B cell (primary cell): ENCODE measurements around the gene GTF3C6. TPM values are rescaled to one million over a fixed set of nuclear protein-coding genes. Genes with fewer than 3 reads are reported as not detected.

ENCODE experiments used
- ATAC-seq: fragments of 200-7000 bp; cut with Tn5 transposase; one replicate; pipeline ENCODE4 v1.10.0; 2021; ENCODE audit warnings: low read depth, mild to moderate bottlenecking, moderate number of reproducible peaks, moderate library complexity
- CTCF ChIA-PET: fragments of 350-600 bp; sonication (Branson Sonifier 250); formaldehyde crosslinking; loops from one replicate; lab custom pipeline; 2021; ENCODE audit warnings: antibody characterized with exemption, inconsistent platforms; lab: Charles Lee
- POLR2A ChIA-PET: fragments of 350-600 bp; sonication (Branson Sonifier 250); formaldehyde crosslinking; loops from one replicate; lab custom pipeline; 2021; ENCODE audit warnings: antibody characterized with exemption; lab: Charles Lee
- DNase-seq: peaks from one replicate; pipeline ENCODE4 v3.0.0; 2013
- H2AFZ ChIP-seq: 2 replicates; pipeline ENCODE4 v1.6.1; 2012; ENCODE audit warnings: mild to moderate bottlenecking, low read depth, low read length; ENCODE audit not compliant: insufficient read depth, poor library complexity, severe bottlenecking
- H3K27ac ChIP-seq, 2 donors: 1 replicate in 1 of 2; 2 replicates in 1 of 2; pipeline ENCODE4 v1.5.1; 2012 to 2013; ENCODE audit warnings: low read length in 2 of 2, mild to moderate bottlenecking in 2 of 2, moderate library complexity in 1 of 2
- H3K27me3 ChIP-seq, 4 experiments: fragments of 200-600 bp in 1 of 4; sonication (generic) in 1 of 4; replicated peaks in 1 of 4; 1 replicate in 2 of 4; 2 replicates in 2 of 4; pipeline versions ENCODE4 v1.6.1 to v1.7.0; 2013 to 2016; ENCODE audit warnings: low read length in 3 of 4, mild to moderate bottlenecking in 2 of 4, mixed read lengths in 1 of 4, moderate library complexity in 1 of 4; ENCODE audit not compliant: insufficient read depth in 4 of 4, control insufficient read depth in 3 of 4; ENCODE audit errors: control extremely low read depth in 1 of 4
- H3K36me3 ChIP-seq, 2 experiments: replicated peaks in 1 of 2; 1 replicate in 1 of 2; 2 replicates in 1 of 2; pipeline versions ENCODE4 v1.6.1 to v1.7.1; 2013; ENCODE audit warnings: low read length in 1 of 2; ENCODE audit not compliant: insufficient read depth in 2 of 2, control insufficient read depth in 1 of 2; ENCODE audit errors: control extremely low read depth in 1 of 2, extremely low read depth in 1 of 2
- H3K4me1 ChIP-seq, 2 donors: fragments of 200-600 bp in 1 of 2; sonication (generic) in 1 of 2; 1 replicate in 1 of 2; 2 replicates in 1 of 2; pipeline versions ENCODE4 v1.5.1 to v1.6.1; 2013 to 2017; ENCODE audit warnings: low read length in 2 of 2; ENCODE audit not compliant: control insufficient read depth in 2 of 2, insufficient read depth in 2 of 2
- H3K4me2 ChIP-seq: replicated peaks from 2 replicates; pipeline ENCODE3; 2012; ENCODE audit warnings: mild to moderate bottlenecking, low read depth, low read length; ENCODE audit not compliant: poor library complexity, severe bottlenecking
- H3K4me3 ChIP-seq, 5 experiments: fragments of 200-600 bp in 1 of 5; sonication (generic) in 1 of 5; 1 replicate in 3 of 5; 2 replicates in 2 of 5; pipeline versions ENCODE4 v1.5.1 to v1.7.0; 2011 to 2016; ENCODE audit warnings: low read length in 4 of 5, mild to moderate bottlenecking in 4 of 5, low read depth in 2 of 5, control low read depth in 1 of 5, moderate library complexity in 1 of 5; ENCODE audit not compliant: insufficient read depth in 1 of 5; ENCODE audit errors: control extremely low read depth in 1 of 5, extremely low read depth in 1 of 5
- H3K79me2 ChIP-seq: fragments of 200-600 bp; sonication (generic); one replicate; pipeline ENCODE4 v1.6.0; 2016; ENCODE audit warnings: low read length; ENCODE audit not compliant: control insufficient read depth, insufficient read depth
- H3K9ac ChIP-seq: fragments of 200-600 bp; sonication (generic); 2 replicates; pipeline ENCODE4 v1.6.1; 2017; ENCODE audit warnings: mild to moderate bottlenecking, low read length, moderate library complexity
- H3K9me3 ChIP-seq, 3 donors: one replicate each; pipeline versions ENCODE4 v1.6.1 to v1.7.1; 2013; ENCODE audit warnings: low read length in 2 of 3; ENCODE audit not compliant: control insufficient read depth in 2 of 3, insufficient read depth in 1 of 3; ENCODE audit errors: control extremely low read depth in 1 of 3
- H4K20me1 ChIP-seq: 2 replicates; pipeline ENCODE4 v1.6.0; 2012; ENCODE audit warnings: mild to moderate bottlenecking, low read length; ENCODE audit not compliant: insufficient read depth, control insufficient read depth, poor library complexity, severe bottlenecking
- H3K27ac Mint-ChIP-seq: one replicate; pipeline ENCODE4 v1.8.0; 2021; ENCODE audit warnings: mixed read lengths
- H3K27me3 Mint-ChIP-seq: one replicate; pipeline ENCODE4 v1.8.0; 2021; ENCODE audit warnings: mixed read lengths
- H3K4me1 Mint-ChIP-seq: one replicate; pipeline ENCODE4 v1.8.0; 2021; ENCODE audit warnings: mixed read lengths
- H3K4me3 Mint-ChIP-seq: one replicate; pipeline ENCODE4 v1.8.0; 2021; ENCODE audit warnings: mixed read lengths
- H3K9me3 Mint-ChIP-seq: one replicate; pipeline ENCODE4 v1.8.0; 2022; ENCODE audit warnings: mixed read lengths; ENCODE audit not compliant: insufficient read depth
- CTCF ChIP-seq: fragments of 200-600 bp; IDR thresholded peaks from one replicate; pipeline ENCODE4 v1.8.0; 2022; ENCODE audit warnings: antibody characterized with exemption, mild to moderate bottlenecking
- EZH2 ChIP-seq: IDR thresholded peaks from 2 replicates; pipeline ENCODE4 v1.6.1; 2012; ENCODE audit warnings: borderline replicate concordance, low read depth, mild to moderate bottlenecking, moderate library complexity, low read length; ENCODE audit not compliant: insufficient read depth, poor library complexity, severe bottlenecking
- WGBS: methylation state at CpG from one replicate; pipeline ENCODE4 v1.1.5; 2013; ENCODE audit warnings: missing lambda C conversion rate; ENCODE audit not compliant: insufficient coverage; 5-methylcytosine and 5-hydroxymethylcytosine counted together
- intact Hi-C: fragments of 100-400 bp; cut with micrococcal nuclease; formaldehyde crosslinking; loops from one replicate; pipeline ENCODE4 v1.10.0; 2022
- polyA plus RNA-seq: library from polyadenylated mRNA; depleted of rRNA; stranded (reverse); fragments of >200 nt; gene quantifications from 2 replicates; pipeline ENCODE4 v1.2.3, GENCODE V29; 2012
- total RNA-seq, 2 donors: library from RNA; stranded (reverse); fragments of 120-200 nt in 1 of 2; gene quantifications; 1 replicate in 1 of 2; 2 replicates in 1 of 2; pipeline versions ENCODE4 v1.2.3 to v1.2.4, GENCODE V29; 2013 to 2022

Gene GTF3C6
- total and polyA plus RNA-seq, 2 donors (not counting 1 experiment from before 2014, with no cell fraction given): 5.1 to 36.4 TPM

- Histone ChIP-seq H3K27me3 (no peaks in the 10 kb centered on the region), H3K4me2 (no peak overlapping the region), H3K27ac (no peak overlapping the region), H4K20me1 (no peaks in the 10 kb centered on the region), H2AFZ (no peak overlapping the region), H3K9me3 (no peaks in the 10 kb centered on the region), H3K4me3 (no peak overlapping the region), H3K79me2 (no peaks in the 10 kb centered on the region), H3K36me3 (no peaks in the 10 kb centered on the region), H3K9ac (no peak overlapping the region), H3K4me1 (peaks cover 6 to 9% of the 10 kb centered on the region in 2 donors)
- no peak for TF ChIP-seq EZH2
- no peak for TF ChIP-seq CTCF
- ATAC-seq: no peak
- Mint-ChIP-seq H3K27me3 (no peaks in the 10 kb centered on the region), H3K4me1 (peaks cover 9% of the 10 kb centered on the region), H3K27ac (no peak overlapping the region), H3K9me3 (no peaks in the 10 kb centered on the region), H3K4me3 (no peak overlapping the region)
- intact Hi-C loops: no loop called here
- POLR2A ChIA-PET: no interaction called here
- DNase-seq: no peak
- CTCF ChIA-PET: interaction anchor here (0.7 kb wide), 2 partner anchors 11 to 65 kb away, joined by 3 read pairs; no protein-coding TSS in a partner anchor
- no CpG with 5 or more reads among the region's 6 CpGs for WGBS
Observed at GRCh38 chr6:110938171-110938570, 20.3 kb upstream of the GTF3C6 start.

GRCh38 chr6:110939429-110940200, 18.9 kb upstream of the GTF3C6 start:
- TF ChIP-seq EZH2 (no peak), CTCF (no peak)
- intact Hi-C loops: no loop called here
- DNase-seq (no peak), ATAC-seq (no peak)
- Histone ChIP-seq H3K79me2 (no peaks in the 10 kb centered on the region), H3K36me3 (no peaks in the 10 kb centered on the region), H3K4me2 (no peak overlapping the region), H3K4me1 (no peaks in the 10 kb centered on the region), H3K27me3 (no peaks in the 10 kb centered on the region), H3K9ac (no peak overlapping the region), H3K9me3 (no peaks in the 10 kb centered on the region), H2AFZ (peak overlapping the region; percentile 23), H3K27ac (no peak overlapping the region), H4K20me1 (no peaks in the 10 kb centered on the region), H3K4me3 (no peak overlapping the region)
- CTCF ChIA-PET: interaction anchor here (1.3 kb wide), 1 partner anchor 258 kb away, joined by 5 read pairs; no protein-coding TSS in a partner anchor
- Mint-ChIP-seq H3K4me3 (no peak overlapping the region), H3K9me3 (no peaks in the 10 kb centered on the region), H3K27ac (no peak overlapping the region), H3K4me1 (no peaks in the 10 kb centered on the region), H3K27me3 (no peaks in the 10 kb centered on the region)
- POLR2A ChIA-PET: no interaction called here
- WGBS: 22% methylated on average over 4 of the region's 8 CpGs
